ENCODE measurements around the gene IFI16.

GRCh38 chr1:158978730-158979129 lies 31.0 kb upstream of the IFI16 start:
- TF ChIP-seq, protein P1, sequence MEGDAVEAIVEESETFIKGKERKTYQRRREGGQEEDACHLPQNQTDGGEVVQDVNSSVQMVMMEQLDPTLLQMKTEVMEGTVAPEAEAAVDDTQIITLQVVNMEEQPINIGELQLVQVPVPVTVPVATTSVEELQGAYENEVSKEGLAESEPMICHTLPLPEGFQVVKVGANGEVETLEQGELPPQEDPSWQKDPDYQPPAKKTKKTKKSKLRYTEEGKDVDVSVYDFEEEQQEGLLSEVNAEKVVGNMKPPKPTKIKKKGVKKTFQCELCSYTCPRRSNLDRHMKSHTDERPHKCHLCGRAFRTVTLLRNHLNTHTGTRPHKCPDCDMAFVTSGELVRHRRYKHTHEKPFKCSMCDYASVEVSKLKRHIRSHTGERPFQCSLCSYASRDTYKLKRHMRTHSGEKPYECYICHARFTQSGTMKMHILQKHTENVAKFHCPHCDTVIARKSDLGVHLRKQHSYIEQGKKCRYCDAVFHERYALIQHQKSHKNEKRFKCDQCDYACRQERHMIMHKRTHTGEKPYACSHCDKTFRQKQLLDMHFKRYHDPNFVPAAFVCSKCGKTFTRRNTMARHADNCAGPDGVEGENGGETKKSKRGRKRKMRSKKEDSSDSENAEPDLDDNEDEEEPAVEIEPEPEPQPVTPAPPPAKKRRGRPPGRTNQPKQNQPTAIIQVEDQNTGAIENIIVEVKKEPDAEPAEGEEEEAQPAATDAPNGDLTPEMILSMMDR (IDR thresholded peaks at IDR 0.05) = no peak
- no peak for TF ChIP-seq POLR2A (IDR thresholded peaks at IDR 0.05)

Data from Peyer's patch (tissue), 4 donors.